GM23338 (cell line): ENCODE data around the gene SPC24.

ENCODE experiments used
- CREB1 ChIP-seq: fragments of 250-450 bp; sonication (Bioruptor Pico); IDR thresholded peaks from 2 replicates; pipeline ENCODE4 v1.5.0; 2020; ENCODE audit warnings: low read depth, mild to moderate bottlenecking, moderate library complexity
- EZH2 ChIP-seq: fragments of 200-600 bp; sonication (generic); IDR thresholded peaks from one replicate; pipeline ENCODE4 v1.8.0; 2017; ENCODE audit warnings: antibody characterized with exemption, mild to moderate bottlenecking, low read depth; ENCODE audit not compliant: unreplicated experiment
- EZH2phosphoT487 ChIP-seq: fragments of 200-600 bp; sonication (generic); IDR thresholded peaks from one replicate; pipeline ENCODE4 v1.8.1; 2018; ENCODE audit warnings: antibody characterized with exemption; ENCODE audit not compliant: unreplicated experiment
- JUNB ChIP-seq: IDR thresholded peaks from one replicate; pipeline ENCODE4 v1.6.1; 2016; ENCODE audit warnings: antibody characterized with exemption; ENCODE audit not compliant: unreplicated experiment
- POLR2AphosphoS5 ChIP-seq: IDR thresholded peaks from 2 replicates; pipeline ENCODE4 v1.6.1; 2016; ENCODE audit warnings: antibody characterized with exemption, low read depth
- ZNF114 ChIP-seq: fragments of 250-450 bp; sonication (Bioruptor Pico); IDR thresholded peaks from 2 replicates; pipeline ENCODE4 v1.5.0; 2020; ENCODE audit warnings: mild to moderate bottlenecking, moderate library complexity
- TF ChIP-seq, protein P1 (sequence below): IDR thresholded peaks from one replicate; pipeline ENCODE4 v1.6.1; 2018; ENCODE audit warnings: antibody characterized with exemption; ENCODE audit not compliant: unreplicated experiment
- TF ChIP-seq, protein P2 (sequence below), 2 experiments: fragments of 200-600 bp in 1 of 2; sonication (generic) in 1 of 2; conservative IDR thresholded peaks; 2 replicates each; pipeline versions ENCODE4 v1.5.1 to v1.6.1; 2016 to 2017; ENCODE audit warnings: antibody characterized with exemption in 2 of 2, low read depth in 2 of 2, mild to moderate bottlenecking in 2 of 2, moderate library complexity in 1 of 2
- TF ChIP-seq, protein P3 (sequence below): fragments of 250-450 bp; sonication (Bioruptor Pico); IDR thresholded peaks from 2 replicates; pipeline ENCODE4 v1.5.0; 2020; ENCODE audit warnings: mild to moderate bottlenecking, moderate library complexity
- TF ChIP-seq, protein P4 (sequence below): IDR thresholded peaks from 2 replicates; pipeline ENCODE4 v1.6.1; 2016; ENCODE audit warnings: antibody characterized with exemption

DNA sequence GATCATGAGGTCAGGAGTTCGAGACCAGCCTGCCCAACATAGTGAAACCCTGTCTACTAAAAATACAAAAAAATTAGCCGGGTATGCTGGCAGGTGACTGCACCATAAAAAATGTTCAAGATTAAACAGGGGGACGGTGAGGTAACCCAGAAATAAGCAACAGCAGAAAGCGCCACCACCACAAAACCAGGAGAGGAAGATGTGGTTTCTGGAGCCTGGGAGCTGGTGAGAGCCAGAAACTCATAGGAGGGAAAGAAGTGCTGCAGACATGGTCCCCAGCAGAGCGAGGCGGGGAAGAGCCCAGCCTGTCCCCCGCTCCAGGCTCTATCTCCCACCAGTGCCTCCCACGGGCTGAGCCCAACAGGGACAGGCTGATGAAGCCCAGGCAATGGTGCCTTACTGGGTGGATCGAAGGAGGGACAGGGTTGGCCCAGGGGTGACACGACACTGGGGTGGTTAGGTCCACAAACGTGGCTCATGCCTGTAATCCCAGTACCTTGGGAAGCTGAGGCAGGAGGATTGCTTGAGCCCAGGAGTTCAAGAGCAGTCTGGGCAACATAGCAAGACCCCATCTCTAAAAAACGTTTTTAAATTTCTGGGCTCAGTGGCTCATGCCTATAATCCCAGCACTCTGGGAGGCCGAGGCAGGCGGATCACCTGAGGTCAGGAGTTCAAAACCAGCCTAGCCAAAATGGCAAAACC is 19.0 kb downstream of the SPC24 start:
- TF ChIP-seq, protein P1, sequence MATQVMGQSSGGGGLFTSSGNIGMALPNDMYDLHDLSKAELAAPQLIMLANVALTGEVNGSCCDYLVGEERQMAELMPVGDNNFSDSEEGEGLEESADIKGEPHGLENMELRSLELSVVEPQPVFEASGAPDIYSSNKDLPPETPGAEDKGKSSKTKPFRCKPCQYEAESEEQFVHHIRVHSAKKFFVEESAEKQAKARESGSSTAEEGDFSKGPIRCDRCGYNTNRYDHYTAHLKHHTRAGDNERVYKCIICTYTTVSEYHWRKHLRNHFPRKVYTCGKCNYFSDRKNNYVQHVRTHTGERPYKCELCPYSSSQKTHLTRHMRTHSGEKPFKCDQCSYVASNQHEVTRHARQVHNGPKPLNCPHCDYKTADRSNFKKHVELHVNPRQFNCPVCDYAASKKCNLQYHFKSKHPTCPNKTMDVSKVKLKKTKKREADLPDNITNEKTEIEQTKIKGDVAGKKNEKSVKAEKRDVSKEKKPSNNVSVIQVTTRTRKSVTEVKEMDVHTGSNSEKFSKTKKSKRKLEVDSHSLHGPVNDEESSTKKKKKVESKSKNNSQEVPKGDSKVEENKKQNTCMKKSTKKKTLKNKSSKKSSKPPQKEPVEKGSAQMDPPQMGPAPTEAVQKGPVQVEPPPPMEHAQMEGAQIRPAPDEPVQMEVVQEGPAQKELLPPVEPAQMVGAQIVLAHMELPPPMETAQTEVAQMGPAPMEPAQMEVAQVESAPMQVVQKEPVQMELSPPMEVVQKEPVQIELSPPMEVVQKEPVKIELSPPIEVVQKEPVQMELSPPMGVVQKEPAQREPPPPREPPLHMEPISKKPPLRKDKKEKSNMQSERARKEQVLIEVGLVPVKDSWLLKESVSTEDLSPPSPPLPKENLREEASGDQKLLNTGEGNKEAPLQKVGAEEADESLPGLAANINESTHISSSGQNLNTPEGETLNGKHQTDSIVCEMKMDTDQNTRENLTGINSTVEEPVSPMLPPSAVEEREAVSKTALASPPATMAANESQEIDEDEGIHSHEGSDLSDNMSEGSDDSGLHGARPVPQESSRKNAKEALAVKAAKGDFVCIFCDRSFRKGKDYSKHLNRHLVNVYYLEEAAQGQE, result no peak
- TF ChIP-seq, protein P2, sequence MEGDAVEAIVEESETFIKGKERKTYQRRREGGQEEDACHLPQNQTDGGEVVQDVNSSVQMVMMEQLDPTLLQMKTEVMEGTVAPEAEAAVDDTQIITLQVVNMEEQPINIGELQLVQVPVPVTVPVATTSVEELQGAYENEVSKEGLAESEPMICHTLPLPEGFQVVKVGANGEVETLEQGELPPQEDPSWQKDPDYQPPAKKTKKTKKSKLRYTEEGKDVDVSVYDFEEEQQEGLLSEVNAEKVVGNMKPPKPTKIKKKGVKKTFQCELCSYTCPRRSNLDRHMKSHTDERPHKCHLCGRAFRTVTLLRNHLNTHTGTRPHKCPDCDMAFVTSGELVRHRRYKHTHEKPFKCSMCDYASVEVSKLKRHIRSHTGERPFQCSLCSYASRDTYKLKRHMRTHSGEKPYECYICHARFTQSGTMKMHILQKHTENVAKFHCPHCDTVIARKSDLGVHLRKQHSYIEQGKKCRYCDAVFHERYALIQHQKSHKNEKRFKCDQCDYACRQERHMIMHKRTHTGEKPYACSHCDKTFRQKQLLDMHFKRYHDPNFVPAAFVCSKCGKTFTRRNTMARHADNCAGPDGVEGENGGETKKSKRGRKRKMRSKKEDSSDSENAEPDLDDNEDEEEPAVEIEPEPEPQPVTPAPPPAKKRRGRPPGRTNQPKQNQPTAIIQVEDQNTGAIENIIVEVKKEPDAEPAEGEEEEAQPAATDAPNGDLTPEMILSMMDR (conservative IDR thresholded peaks at IDR 0.05; ENCODE audit: low read depth in 2 of 2), result no peak
- TF ChIP-seq, protein P3, sequence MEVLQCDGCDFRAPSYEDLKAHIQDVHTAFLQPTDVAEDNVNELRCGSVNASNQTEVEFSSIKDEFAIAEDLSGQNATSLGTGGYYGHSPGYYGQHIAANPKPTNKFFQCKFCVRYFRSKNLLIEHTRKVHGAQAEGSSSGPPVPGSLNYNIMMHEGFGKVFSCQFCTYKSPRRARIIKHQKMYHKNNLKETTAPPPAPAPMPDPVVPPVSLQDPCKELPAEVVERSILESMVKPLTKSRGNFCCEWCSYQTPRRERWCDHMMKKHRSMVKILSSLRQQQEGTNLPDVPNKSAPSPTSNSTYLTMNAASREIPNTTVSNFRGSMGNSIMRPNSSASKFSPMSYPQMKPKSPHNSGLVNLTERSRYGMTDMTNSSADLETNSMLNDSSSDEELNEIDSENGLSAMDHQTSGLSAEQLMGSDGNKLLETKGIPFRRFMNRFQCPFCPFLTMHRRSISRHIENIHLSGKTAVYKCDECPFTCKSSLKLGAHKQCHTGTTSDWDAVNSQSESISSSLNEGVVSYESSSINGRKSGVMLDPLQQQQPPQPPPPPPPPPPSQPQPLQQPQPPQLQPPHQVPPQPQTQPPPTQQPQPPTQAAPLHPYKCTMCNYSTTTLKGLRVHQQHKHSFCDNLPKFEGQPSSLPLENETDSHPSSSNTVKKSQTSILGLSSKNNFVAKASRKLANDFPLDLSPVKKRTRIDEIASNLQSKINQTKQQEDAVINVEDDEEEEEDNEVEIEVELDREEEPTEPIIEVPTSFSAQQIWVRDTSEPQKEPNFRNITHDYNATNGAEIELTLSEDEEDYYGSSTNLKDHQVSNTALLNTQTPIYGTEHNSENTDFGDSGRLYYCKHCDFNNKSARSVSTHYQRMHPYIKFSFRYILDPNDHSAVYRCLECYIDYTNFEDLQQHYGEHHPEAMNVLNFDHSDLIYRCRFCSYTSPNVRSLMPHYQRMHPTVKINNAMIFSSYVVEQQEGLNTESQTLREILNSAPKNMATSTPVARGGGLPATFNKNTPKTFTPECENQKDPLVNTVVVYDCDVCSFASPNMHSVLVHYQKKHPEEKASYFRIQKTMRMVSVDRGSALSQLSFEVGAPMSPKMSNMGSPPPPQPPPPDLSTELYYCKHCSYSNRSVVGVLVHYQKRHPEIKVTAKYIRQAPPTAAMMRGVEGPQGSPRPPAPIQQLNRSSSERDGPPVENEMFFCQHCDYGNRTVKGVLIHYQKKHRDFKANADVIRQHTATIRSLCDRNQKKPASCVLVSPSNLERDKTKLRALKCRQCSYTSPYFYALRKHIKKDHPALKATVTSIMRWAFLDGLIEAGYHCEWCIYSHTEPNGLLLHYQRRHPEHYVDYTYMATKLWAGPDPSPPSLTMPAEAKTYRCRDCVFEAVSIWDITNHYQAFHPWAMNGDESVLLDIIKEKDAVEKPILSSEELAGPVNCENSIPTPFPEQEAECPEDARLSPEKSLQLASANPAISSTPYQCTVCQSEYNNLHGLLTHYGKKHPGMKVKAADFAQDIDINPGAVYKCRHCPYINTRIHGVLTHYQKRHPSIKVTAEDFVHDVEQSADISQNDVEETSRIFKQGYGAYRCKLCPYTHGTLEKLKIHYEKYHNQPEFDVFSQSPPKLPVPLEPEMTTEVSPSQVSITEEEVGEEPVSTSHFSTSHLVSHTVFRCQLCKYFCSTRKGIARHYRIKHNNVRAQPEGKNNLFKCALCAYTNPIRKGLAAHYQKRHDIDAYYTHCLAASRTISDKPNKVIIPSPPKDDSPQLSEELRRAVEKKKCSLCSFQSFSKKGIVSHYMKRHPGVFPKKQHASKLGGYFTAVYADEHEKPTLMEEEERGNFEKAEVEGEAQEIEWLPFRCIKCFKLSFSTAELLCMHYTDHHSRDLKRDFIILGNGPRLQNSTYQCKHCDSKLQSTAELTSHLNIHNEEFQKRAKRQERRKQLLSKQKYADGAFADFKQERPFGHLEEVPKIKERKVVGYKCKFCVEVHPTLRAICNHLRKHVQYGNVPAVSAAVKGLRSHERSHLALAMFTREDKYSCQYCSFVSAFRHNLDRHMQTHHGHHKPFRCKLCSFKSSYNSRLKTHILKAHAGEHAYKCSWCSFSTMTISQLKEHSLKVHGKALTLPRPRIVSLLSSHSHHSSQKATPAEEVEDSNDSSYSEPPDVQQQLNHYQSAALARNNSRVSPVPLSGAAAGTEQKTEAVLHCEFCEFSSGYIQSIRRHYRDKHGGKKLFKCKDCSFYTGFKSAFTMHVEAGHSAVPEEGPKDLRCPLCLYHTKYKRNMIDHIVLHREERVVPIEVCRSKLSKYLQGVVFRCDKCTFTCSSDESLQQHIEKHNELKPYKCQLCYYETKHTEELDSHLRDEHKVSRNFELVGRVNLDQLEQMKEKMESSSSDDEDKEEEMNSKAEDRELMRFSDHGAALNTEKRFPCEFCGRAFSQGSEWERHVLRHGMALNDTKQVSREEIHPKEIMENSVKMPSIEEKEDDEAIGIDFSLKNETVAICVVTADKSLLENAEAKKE (CRISPR knock-in tag), result no peak
- TF ChIP-seq JUNB (no peak), POLR2AphosphoS5 (no peak), CREB1 (no peak), ZNF114 (CRISPR knock-in tag) (no peak), EZH2 (no peak), EZH2phosphoT487 (no peak)
- TF ChIP-seq, protein P4, sequence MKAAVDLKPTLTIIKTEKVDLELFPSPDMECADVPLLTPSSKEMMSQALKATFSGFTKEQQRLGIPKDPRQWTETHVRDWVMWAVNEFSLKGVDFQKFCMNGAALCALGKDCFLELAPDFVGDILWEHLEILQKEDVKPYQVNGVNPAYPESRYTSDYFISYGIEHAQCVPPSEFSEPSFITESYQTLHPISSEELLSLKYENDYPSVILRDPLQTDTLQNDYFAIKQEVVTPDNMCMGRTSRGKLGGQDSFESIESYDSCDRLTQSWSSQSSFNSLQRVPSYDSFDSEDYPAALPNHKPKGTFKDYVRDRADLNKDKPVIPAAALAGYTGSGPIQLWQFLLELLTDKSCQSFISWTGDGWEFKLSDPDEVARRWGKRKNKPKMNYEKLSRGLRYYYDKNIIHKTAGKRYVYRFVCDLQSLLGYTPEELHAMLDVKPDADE, result no peak
